HL-60/S4 (cell line): ENCODE measurements around the gene SCARF2.
"Not testable (repeated sequence)": the region's sequence is repeated elsewhere in the genome, so short reads cannot be mapped to it uniquely, and the experiment has no call there.

Experiments
- in situ Hi-C: fragments of 300-500 bp; cut with MboI; formaldehyde crosslinking; loops from 2 replicates; pipeline ENCODE4 v1.14.3; 2022; ENCODE audit warnings: low sequenced_read_pairs

SCARF2 gene, protein sequence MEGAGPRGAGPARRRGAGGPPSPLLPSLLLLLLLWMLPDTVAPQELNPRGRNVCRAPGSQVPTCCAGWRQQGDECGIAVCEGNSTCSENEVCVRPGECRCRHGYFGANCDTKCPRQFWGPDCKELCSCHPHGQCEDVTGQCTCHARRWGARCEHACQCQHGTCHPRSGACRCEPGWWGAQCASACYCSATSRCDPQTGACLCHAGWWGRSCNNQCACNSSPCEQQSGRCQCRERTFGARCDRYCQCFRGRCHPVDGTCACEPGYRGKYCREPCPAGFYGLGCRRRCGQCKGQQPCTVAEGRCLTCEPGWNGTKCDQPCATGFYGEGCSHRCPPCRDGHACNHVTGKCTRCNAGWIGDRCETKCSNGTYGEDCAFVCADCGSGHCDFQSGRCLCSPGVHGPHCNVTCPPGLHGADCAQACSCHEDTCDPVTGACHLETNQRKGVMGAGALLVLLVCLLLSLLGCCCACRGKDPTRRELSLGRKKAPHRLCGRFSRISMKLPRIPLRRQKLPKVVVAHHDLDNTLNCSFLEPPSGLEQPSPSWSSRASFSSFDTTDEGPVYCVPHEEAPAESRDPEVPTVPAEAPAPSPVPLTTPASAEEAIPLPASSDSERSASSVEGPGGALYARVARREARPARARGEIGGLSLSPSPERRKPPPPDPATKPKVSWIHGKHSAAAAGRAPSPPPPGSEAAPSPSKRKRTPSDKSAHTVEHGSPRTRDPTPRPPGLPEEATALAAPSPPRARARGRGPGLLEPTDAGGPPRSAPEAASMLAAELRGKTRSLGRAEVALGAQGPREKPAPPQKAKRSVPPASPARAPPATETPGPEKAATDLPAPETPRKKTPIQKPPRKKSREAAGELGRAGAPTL

GRCh38 chr22:20437613-20438426 lies at the start of gene SCARF2:
Gene SCARF2 (minus strand): TSS chr22:20437825. CDS start chr22:20437754, 71 bp downstream.
- in situ Hi-C loops = no loop called here

DNA sequence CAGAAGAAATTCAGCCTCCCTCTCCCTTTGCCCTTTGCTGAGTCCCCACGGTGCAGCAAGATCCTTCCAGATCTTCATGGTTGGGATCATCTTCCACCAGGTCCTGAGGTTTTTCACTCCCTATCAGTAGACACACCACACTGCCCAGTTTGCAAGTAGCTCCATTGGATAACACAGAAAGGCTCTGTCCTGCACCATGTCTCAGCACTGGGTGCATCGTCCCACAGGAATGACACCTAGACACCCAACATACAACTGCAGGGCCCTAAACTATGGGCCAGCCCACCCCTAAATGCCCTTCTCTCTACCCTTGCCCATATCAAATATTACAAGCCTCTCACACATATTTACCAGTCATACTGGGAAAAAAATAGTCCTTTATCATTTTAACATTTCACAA lies 48.6 kb upstream of the SCARF2 start:
- in situ Hi-C loops = no loop called here

DNA sequence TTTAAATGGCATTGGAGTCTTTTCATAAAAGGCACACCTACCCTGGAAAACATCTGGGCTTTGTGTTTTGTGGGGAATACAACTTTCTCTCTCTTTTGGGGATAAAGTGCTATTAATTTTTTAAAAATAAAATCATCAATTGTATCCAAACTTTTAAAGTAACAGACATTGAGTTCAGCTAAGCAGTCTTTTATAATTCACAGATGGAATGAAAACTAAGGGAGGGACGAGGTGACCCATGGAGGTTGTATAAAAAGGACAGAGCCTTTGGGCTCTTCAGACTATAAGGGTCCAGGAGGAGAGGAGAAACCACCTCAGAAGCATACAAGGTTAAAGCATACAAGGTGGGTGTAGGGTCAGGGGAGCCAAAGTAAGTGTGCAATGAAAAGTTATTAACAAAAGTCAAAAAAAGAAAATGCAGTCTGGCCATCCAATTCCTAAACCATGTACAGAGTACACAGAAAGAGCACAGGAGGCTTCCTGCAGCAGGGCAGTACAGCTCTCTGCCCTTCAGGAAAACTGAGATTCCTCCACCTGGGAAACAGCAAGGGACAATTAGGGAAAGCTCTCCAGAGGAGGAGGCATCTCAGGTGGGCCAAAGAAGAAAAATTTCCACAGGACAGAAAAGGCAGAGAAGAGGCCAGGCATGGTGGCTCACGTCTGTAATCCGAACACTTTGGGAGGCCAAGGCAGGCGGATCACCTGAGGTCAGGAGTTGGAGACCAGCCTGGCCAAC lies 47.5 kb upstream of the SCARF2 start:
- in situ Hi-C loops = no loop called here

DNA sequence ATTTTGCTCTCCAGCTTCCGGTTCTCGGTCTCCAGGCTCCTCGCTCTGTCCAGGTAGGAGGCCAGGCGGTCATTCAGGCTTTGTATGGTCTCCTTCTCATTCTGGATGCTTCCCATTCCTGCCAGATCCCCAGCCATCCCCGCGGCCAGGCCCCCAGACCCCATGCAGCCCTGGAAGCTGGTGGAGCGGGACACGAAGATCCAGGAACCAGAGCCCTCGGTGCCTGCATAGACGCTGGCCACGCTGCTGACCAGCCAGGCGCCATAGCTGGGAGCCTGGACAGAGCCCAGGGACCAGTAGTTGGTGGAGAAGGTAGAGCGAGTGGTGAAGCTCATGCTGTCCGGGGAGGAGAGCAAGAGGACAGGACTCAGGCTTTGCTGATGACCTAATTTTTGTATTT lies 46.1 kb upstream of the SCARF2 start:
- in situ Hi-C loops = no loop called here

GRCh38 chr22:20483143-20483506 lies 45.5 kb upstream of the SCARF2 start:
- in situ Hi-C loops = not testable (repeated sequence)

- in situ Hi-C loops = no loop called here
Measured at GRCh38 chr22:20479612-20480196, 42.1 kb upstream of the SCARF2 start.

- in situ Hi-C loops = not testable (repeated sequence)
Measured at GRCh38 chr22:20478059-20478458, 40.4 kb upstream of the SCARF2 start.

DNA sequence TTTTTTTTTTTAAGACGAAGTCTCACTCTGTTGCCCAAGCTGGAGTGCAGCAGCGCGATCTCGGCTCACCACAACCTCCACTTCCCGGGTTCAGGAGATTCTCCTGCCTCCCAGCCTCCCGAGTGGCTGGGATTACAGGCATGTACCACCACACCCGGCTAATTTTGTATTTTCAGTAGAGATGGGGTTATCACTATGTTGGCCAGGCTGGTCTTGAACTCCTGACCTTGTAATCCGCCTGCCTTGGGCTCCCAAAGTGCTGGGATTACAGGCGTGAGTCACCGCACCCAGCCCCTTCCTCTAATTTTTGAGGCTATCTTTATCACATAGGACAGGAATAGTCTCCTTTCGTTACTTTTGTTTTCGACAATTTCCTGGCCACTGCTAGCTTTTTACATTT lies 37.9 kb upstream of the SCARF2 start:
- in situ Hi-C loops = not testable (repeated sequence)

- in situ Hi-C loops = no loop called here
Measured at GRCh38 chr22:20475115-20475436, 37.5 kb upstream of the SCARF2 start.

GRCh38 chr22:20472629-20473442 lies 35.2 kb upstream of the SCARF2 start:
- in situ Hi-C loops = no loop called here

GRCh38 chr22:20471126-20471833 lies 33.7 kb upstream of the SCARF2 start:
- in situ Hi-C loops = no loop called here

- in situ Hi-C loops = not testable (repeated sequence)
Measured at GRCh38 chr22:20470525-20470924, 32.9 kb upstream of the SCARF2 start.

- in situ Hi-C loops = loop anchor here (10.0 kb wide), 1 partner anchor 314 kb away; the partner anchor contains the start of gene CCDC188
Measured at GRCh38 chr22:20469110-20469868, 31.7 kb upstream of the SCARF2 start.

GRCh38 chr22:20466659-20467379 lies 29.2 kb upstream of the SCARF2 start:
- in situ Hi-C loops = loop anchor here (10.0 kb wide), 1 partner anchor 312 kb away; the partner anchor contains the start of gene CCDC188

DNA sequence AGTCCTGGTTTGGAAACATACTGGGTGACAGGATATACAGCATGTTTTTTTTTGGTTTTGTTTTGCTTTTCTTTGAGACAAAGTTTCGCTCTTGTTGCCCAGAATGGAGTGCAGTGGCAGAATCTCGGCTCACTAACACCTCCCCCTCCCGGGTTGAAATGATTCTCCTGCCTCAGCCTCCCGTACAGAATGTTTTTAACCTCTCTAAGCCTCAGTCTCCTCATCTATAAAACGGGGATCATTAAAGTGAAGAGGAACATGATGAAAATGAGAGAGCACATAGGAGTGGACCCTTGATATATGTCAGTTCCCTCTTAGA lies 28.1 kb upstream of the SCARF2 start:
- in situ Hi-C loops = loop anchor here (10.0 kb wide), 1 partner anchor 311 kb away; the partner anchor contains the start of gene CCDC188

GRCh38 chr22:20464912-20465758 lies 27.5 kb upstream of the SCARF2 start:
- in situ Hi-C loops = loop anchor here (10.0 kb wide), 1 partner anchor 310 kb away; the partner anchor contains the start of gene CCDC188
